Glutamatergic neuron (in vitro differentiated cells): ENCODE results near the gene SMIM31. TPM values are rescaled to one million over a fixed set of nuclear protein-coding genes. Genes with fewer than 3 reads are reported as not detected.

ENCODE experiments used
- DNase-seq: peaks from one replicate; pipeline ENCODE4 v3.0.0; 2022
- H3K27ac Mint-ChIP-seq: one replicate; pipeline ENCODE4 v1.8.0; 2020; ENCODE audit warnings: mild to moderate bottlenecking, mixed read lengths, inconsistent platforms; ENCODE audit not compliant: unreplicated experiment
- H3K27me3 Mint-ChIP-seq: one replicate; pipeline ENCODE4 v1.8.0; 2020; ENCODE audit warnings: mild to moderate bottlenecking, moderate library complexity, mixed read lengths, inconsistent platforms; ENCODE audit not compliant: unreplicated experiment
- H3K36me3 Mint-ChIP-seq: one replicate; pipeline ENCODE4 v1.8.0; 2020; ENCODE audit warnings: mild to moderate bottlenecking, mixed read lengths, inconsistent platforms; ENCODE audit not compliant: unreplicated experiment
- H3K4me1 Mint-ChIP-seq: one replicate; pipeline ENCODE4 v1.8.0; 2020; ENCODE audit warnings: mild to moderate bottlenecking, low read depth, mixed read lengths, inconsistent platforms; ENCODE audit not compliant: unreplicated experiment
- H3K4me3 Mint-ChIP-seq: one replicate; pipeline ENCODE4 v1.8.0; 2020; ENCODE audit warnings: mild to moderate bottlenecking, mixed read lengths, inconsistent platforms; ENCODE audit not compliant: unreplicated experiment
- H3K9me3 Mint-ChIP-seq: one replicate; pipeline ENCODE4 v1.8.0; 2020; ENCODE audit warnings: mild to moderate bottlenecking, moderate library complexity, mixed read lengths, inconsistent platforms; ENCODE audit not compliant: unreplicated experiment
- CTCF ChIP-seq: fragments of 200-600 bp; sonication (generic); IDR thresholded peaks from one replicate; pipeline ENCODE4 v1.5.0; 2021; ENCODE audit not compliant: partially characterized antibody, unreplicated experiment
- total RNA-seq: library from RNA; stranded (reverse); fragmentation: NEBNext Ultra II Directional; extraction: Animal tissue kit (Norgen Biotek cat#: 25700); gene quantifications from one replicate; pipeline ENCODE4 v1.2.1, GENCODE V29; 2021; ENCODE audit not compliant: unreplicated experiment

The SMIM31 gene
- total RNA-seq, 1 donor from 2014 or later: not detected

DNA sequence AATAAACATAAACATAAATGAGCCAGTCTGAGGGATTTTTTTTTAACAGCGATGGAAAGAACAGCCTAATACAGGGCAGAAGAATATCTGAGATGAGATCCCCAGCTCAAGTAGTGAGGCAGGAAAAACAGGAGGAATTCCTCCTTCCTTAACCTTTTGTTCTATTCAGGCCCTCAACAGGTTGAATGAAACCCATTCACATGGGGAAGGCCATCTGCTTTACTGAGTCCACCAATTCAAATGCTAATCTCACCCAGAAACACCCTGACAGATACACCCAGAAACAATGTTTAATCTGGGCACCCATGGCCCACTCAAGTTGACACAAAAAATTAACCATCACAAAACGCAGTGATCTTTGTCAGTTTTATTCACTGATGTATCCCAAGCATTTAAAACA, 45.5 kb downstream of the SMIM31 start:
- Mint-ChIP-seq H3K27me3 (no peaks in the 10 kb centered on the region), H3K27ac (no peak overlapping the region), H3K36me3 (no peaks in the 10 kb centered on the region), H3K4me1 (peaks cover 4% of the 10 kb centered on the region), H3K4me3 (no peak overlapping the region), H3K9me3 (no peaks in the 10 kb centered on the region)
- no peak for TF ChIP-seq CTCF
- no peak for DNase-seq

GRCh38 chr4:164800786-164801185, 46.9 kb downstream of the SMIM31 start:
- H3K27me3 Mint-ChIP-seq: no peaks in the 10 kb centered on the region
- H3K27ac Mint-ChIP-seq: no peak overlapping the region
- peaks cover 4% of the 10 kb centered on the region for H3K4me1 Mint-ChIP-seq
- H3K36me3 Mint-ChIP-seq: no peaks in the 10 kb centered on the region
- no peak for DNase-seq
- H3K4me3 Mint-ChIP-seq: no peak overlapping the region
- H3K9me3 Mint-ChIP-seq: no peaks in the 10 kb centered on the region
- TF ChIP-seq CTCF: peak; percentile 17

DNA sequence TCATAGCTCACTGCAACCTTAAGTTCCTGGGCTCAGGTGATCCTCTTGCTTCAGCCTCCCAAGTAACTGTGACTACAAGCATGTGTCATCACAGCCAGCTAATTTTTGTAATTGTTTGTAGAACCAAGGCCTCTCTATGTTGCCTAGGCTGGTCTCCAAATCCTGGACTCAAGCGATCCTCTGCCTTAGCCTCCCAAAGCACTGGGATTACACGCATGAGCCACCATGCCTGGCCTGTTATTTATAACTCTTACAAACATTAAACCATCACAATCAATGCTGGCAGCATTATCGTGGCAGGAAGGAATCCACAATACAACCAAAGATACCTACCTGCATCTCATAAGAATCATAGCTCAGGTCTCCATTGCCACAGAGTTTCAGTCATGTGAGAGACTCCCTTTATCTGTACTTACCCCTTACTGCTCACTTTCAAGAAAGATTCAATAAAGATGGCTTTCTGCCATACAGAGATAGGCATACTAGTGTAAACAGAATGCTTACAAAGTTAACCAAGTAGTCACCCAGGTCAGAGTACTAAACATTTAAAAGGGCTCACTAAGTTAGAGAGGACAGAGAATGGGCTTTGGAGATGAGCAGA, 48.5 kb downstream of the SMIM31 start:
- Mint-ChIP-seq H3K36me3 (no peaks in the 10 kb centered on the region), H3K4me3 (no peak overlapping the region), H3K27me3 (no peaks in the 10 kb centered on the region), H3K4me1 (peaks cover 4% of the 10 kb centered on the region), H3K27ac (no peak overlapping the region), H3K9me3 (no peaks in the 10 kb centered on the region)
- TF ChIP-seq CTCF: no peak
- DNase-seq: no peak

- H3K9me3 Mint-ChIP-seq: no peaks in the 10 kb centered on the region
- no peaks in the 10 kb centered on the region for H3K27me3 Mint-ChIP-seq
- H3K4me3 Mint-ChIP-seq: no peak overlapping the region
- H3K36me3 Mint-ChIP-seq: no peaks in the 10 kb centered on the region
- H3K4me1 Mint-ChIP-seq: peaks cover 4% of the 10 kb centered on the region
- DNase-seq: no peak
- TF ChIP-seq CTCF: no peak
- no peak overlapping the region for H3K27ac Mint-ChIP-seq
Measured at GRCh38 chr4:164803702-164804101, 49.8 kb downstream of the SMIM31 start.

- Mint-ChIP-seq H3K9me3 (no peaks in the 10 kb centered on the region), H3K4me1 (no peaks in the 10 kb centered on the region), H3K27ac (no peak overlapping the region), H3K36me3 (no peaks in the 10 kb centered on the region), H3K4me3 (no peak overlapping the region), H3K27me3 (no peaks in the 10 kb centered on the region)
- no peak for TF ChIP-seq CTCF
- no peak for DNase-seq
Measured at GRCh38 chr4:164807611-164808010, 53.7 kb downstream of the SMIM31 start.
